NCI-H1048 (cell line): Measurements from ENCODE around the gene INO80C.

ENCODE experiments used
- DNase-seq: peaks from one replicate; lab custom pipeline; 2025; lab: John Stamatoyannopoulos, UW

Gene INO80C, protein sequence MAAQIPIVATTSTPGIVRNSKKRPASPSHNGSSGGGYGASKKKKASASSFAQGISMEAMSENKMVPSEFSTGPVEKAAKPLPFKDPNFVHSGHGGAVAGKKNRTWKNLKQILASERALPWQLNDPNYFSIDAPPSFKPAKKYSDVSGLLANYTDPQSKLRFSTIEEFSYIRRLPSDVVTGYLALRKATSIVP

DNA sequence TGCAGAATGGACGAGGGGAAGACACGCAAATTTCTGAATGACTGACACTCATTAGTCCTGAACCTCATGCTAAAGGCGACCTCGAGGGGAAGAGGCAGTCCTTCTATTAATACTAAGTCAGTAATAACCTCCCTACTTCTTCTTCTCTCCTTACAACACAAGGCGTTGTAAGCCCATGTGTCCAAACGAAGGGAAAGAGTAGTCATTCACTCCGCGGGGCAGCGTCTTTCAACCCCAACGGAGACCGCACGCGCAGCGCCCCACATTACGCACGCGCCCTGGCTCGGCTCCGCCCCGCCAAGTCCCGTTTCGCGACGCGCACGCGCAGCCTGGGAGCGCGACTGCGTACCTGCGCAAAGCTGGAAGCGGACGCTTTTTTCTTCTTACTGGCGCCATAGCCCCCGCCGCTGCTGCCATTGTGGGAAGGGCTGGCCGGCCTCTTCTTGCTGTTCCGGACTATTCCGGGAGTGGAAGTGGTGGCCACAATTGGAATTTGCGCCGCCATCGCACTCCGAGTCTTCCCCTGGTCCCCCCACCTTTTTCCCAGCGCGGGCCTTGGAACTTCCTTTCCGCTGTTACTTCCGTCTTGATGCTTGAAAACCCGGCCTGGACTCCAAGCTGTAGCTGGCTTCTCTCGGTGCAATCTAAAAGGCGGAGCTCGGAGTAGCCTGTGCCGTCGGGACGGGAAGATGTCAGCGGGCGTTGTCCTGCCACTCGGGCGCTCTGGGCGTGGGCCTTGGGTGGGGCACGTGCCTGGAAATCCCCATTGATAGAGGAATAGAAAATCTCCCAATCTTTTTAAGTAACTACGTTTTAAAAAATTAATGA is at the start of gene INO80C:
TSS of gene INO80C (minus strand) at position 591 of the 828 bp plus-strand sequence. CDS start at position 505, 86 bp downstream.
- DNase-seq, result peak; percentile 82

DNA sequence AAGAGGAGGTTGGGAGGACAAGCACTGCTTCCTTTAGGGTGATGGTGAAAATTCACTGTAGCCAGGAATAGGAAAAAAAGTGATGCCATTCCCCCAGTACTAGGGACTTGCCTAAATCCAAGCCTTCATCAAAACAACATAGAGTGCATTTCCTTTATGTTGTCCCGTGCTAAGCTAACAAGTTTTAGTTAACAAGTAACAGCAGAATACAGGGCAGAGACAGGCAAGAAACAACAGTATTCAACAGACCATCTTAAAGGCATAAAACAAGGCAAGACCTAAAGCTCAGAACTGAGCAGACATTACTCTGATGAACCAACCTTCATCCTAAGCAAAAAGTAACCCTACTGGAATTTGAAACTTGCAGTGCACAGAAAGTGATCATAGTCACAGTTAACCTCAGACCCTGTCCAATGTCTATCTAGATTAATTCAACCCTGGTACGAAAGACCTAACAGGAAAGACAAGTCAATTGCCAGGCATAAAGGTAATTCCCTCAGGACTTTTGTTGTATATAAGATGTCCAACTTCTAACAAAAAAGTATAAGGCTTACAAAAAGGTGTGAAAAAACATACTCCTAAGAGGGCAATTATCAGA is 49.3 kb upstream of the INO80C start:
- no peak for DNase-seq

DNA sequence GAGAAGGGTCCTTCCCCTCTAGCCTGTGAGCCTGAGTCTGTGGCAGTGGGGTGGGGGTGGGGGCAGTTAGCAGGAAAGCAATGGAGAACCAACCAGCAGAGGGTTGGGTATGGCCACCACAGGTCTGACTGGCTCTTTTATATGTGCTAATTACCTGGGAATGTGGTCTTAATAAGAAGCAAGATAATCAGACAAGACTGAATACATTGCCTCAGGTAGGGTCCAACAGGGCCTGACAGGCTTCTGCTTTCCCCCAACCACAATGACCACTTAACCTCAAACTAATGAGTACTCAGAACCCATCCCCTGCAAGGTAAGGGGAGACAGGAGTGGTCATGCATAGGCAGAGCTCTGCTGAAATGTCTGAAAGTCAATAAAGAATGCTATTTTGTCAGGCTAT is 44.6 kb upstream of the INO80C start:
- DNase-seq, result no peak

GRCh38 chr18:35535297-35535696 is 37.5 kb upstream of the INO80C start:
- no peak for DNase-seq

DNA sequence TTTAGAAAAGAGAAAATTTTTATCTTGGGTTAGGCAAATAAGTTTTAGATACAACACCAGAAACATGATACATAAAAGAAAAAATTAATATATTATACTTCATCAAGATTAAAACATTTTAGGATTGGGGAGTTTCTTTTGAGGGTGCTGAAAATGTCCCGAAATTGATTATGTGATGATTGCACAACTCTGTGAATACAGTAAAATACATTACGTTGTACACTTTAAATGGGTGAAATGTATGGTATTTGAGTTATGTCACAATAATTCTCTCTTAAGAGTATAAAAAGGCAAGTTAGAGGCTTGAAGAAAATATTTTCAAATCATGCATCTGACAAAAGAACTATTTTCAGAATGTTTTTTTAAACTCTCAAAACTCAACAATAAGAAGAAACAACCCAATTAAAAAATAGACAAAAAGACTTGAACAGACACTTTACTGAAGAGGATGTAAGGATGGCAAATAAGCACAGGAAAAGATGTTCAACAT is 36.2 kb upstream of the INO80C start:
- no peak for DNase-seq

DNA sequence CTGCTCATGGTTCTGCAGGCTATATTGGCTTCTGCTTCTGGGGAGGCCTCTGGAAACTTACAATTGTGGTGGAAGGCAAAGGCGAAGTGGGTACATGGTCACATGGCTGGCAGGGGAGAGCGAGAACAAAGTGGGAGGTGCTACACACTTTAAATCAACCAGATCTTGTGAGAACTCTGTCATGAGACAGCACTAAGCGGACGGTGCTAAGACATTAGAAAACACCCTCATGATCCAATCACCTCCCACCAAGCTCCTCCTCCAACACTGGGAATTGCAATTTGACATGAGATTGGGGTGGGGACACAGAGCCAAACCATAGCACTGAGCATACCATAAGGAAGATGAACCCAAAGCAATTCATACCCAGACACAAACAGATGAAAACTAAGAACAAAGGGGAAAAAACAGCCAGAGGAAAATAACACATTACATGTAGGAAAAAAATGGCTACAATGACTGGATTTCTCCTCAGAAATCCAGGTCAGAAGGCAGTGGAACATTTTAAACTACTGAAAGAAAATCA is 31.1 kb upstream of the INO80C start:
- no peak for DNase-seq

- no peak for DNase-seq
Observed at GRCh38 chr18:35526495-35527059, 28.8 kb upstream of the INO80C start.

GRCh38 chr18:35525795-35526494 is 28.2 kb upstream of the INO80C start:
- no peak for DNase-seq

DNA sequence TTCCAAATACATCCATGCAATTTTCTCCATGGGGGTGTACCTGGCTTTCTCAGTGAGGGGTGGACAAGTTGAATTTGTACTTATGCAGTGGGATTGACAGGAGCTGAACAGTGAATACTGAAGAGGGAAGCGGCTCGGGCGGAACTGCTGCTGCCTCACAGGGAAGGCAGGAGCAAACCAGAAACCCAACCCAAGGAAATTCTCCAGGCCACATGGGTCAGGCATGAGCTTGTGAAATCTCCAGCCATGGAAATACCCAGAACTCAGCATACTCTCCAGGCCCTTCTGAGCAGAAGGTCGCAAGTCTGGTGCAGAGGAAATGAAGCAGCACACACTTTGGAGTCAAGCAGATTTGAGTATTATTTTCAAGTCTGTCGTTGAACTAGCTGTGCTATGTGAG is 26.5 kb upstream of the INO80C start:
- no peak for DNase-seq

- DNase-seq, result no peak
Observed at GRCh38 chr18:35522130-35522959, 24.6 kb upstream of the INO80C start.

DNA sequence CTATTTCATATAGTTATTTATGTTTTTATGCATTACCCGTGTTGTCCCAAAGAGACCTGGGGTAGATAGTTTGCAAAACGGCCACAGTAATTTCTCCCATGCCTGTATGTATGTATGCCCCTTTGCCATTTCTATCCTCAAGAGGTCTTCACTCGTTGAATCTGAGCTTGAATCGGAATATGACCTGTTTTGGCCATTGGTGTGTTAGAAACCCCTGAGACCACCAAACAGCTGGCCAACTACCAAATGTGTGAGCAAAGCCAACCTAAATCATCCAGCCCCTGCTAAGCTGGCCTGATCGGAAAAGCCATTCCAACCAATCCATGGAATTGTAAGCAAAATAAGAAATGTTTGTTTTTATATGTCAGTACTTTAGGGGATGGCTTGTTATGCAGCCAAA is 23.4 kb upstream of the INO80C start:
- DNase-seq, result no peak

DNA sequence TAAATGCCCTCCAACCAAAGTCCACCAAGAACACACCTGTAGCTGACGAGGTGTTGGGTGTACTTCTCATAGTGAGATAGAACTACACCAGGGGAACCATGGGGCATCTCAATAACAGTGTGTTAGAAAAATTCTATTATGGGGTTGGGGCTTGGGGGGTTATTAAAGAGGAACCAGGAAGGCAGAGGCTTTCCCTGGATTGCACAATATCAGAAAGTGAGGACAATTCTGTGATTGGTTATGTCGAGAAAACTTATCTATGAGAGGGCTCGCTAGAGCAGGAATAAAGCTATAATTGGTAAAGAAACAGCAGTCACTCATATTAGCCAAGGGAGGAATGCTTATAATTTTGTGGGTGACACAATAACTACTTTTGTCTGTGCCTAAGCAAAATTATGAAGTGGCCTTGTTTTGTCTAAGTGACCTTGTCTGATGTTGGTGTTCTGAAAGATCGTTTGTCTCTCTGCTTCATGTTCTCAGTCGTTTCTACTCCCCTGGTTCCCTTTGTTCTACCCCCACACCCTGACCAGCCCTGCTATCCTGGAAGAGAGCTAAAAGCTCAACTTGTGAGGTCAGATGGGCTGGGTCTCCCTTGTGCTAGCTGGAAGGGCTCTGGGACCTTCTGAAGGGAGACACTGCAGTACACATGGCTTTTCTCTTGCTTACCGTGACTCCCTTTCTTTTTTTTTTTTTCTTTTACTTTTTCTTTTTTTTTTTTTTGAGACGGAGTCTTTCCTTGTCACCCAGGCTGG is 21.6 kb upstream of the INO80C start:
- no peak for DNase-seq

DNA sequence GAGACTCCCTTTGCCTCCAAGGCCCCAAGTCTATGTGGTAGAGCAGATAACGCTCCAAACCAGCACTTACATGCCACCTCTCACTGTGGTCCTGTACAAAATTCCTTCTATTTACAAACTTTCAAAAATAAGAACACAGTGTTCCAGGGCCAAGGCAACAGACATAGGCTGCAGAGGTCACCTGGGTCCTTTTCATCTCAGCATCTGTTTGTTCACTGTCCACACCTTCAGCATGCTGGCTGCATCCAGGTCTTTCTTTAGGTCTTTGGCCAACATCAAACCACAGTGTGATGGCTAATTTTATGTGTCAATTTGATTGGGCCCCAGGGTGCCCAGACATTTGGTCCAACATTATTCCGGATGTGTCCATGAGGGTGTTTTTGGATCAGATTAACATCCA is 20.0 kb upstream of the INO80C start:
- no peak for DNase-seq

- no peak for DNase-seq
Observed at GRCh38 chr18:35516789-35517188, 19.0 kb upstream of the INO80C start.

DNA sequence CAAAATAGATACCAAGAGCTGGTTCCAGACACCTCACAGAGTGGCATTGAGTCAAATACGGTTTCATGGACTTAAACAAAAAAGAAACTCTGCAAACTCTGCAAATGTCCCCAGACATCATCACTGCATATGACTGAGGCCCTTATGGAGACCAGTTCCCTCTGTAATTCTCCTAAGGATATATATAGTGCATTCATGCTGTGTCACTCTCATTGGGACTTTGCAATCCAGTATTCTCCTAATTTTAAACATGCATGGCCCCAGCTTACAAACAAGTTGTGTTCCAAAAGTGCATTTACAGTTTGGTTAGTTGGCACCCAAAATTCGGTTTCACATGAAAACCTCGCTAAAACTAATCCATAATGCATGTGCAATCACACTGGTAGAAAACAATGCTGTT is 18.6 kb upstream of the INO80C start:
- DNase-seq, result no peak

DNA sequence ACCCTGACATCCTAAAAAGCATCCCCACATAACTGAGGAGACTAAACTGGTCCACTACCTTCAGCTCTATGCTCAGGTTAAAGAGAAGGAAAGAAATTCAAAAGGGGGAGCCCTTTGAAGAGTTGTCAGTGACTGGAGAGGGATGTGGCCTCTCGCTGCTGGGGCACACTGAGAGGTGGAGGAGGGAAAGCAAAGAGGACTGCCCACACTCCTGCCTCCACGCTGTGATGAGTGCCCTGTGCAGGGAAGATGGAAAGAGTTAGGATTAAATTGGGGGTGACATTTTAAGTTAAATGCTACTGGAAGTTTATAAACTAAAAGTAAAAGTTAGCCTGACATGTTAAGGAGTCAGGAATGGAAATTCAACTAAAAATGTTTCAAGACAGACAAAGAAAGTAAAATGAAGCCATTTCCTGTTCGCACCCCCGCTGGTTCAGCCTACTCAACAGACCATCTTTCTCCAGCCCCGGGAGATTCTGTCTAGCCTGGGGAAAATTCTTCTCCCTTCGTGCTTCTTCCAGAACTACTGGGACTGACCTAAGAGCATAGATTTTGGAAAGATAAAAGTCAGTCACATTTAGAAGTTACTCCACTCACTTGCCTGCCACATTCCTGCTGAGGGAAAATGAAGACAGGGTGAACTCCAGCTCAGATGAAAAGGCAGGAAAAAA is 17.8 kb upstream of the INO80C start:
- no peak for DNase-seq

GRCh38 chr18:35514752-35515459 is 17.1 kb upstream of the INO80C start:
- no peak for DNase-seq

GRCh38 chr18:35514283-35514682 is 16.5 kb upstream of the INO80C start:
- no peak for DNase-seq
